Stimulated activated CD8-positive, alpha-beta memory T cell treated with anti-CD3 and anti-CD28 coated beads, Interleukin-12 subunit alpha, Interleukin-12 subunit beta, amount 100 ng/mL, for 1 hour (primary cell): ENCODE results near the gene SRSF4.
"Not testable (repeated sequence)": the region's sequence is repeated elsewhere in the genome, so short reads cannot be mapped to it uniquely, and the experiment has no call there.

ENCODE experiments used
- DNase-seq: peaks from one replicate; pipeline ENCODE4 v3.0.0-alpha.2; 2020; ENCODE audit warnings: low read depth

SRSF4 gene

DNA sequence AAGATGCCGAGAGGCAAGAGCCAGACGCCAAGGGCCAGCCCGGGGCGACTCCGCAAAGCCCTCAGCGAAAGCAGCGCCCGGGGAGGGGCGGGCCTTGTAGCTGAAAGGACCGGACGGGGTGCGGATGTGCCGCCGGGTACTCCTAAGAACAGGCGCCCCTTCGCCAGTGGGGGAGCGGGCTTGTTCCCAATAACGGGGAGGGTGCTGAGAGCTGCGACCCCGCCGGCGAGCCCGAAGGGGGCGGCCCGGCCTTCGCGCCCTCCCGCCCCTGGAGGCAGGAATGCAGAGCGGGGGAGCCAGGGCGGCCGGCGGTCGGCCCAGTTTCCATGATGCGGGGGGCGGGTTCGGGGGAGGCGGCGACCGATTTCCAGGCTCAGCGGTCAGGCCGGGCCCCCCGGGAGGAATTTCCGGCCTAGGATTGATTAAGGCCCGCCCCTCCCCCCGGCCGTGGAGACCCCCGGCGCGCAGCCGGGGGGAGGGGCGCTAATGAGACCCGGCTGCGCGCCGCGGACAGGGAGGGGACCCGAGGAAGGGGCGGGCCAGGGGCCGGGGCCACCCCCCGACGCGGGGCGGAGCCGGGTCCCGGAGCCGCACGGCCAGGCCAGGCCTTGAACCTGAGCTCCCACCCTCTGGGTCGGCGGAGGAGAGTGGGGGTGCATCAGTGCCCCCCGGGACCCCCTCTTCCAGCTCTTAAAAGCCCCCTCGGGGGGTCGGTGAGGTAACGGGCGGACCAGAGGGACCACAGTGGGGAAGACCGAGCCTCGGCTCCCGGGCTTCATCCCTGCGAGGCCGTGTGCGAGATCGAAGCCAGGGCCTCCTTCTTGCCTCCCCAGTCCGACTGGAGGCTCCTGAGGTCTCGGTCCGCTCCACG is 57.1 kb downstream of the SRSF4 start:
- DNase-seq, result peak; percentile 26

DNA sequence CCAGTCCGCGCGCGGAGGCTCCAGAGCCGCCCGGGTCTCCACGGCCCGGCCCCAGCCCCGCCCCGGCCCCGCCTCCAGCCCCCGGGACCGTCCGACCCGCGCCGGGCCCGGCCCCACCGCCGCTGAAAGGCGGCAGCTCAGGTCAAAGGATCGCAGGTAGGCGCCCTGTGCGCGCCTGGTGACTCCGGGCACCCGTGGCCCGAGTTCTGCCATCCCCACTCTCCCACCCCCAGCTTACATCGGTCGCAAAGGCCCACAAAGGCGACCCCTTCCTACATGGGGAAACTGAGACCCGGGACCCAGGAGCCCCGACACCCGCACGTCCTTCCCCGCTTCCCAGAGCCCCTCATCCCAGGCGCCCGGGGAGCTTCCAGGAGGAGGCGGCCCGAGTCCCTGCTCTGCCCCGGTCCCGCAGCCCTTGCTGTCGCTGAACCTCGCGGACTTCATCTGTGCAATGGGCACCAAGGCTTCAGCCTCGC is 57.8 kb downstream of the SRSF4 start, which contains the start of gene TMEM200B:
TMEM200B (minus strand) TSS at position 17 of the 479 bp plus-strand sequence. CDS start 2,075 bp downstream, outside the sequence.
- DNase-seq, result no peak

DNA sequence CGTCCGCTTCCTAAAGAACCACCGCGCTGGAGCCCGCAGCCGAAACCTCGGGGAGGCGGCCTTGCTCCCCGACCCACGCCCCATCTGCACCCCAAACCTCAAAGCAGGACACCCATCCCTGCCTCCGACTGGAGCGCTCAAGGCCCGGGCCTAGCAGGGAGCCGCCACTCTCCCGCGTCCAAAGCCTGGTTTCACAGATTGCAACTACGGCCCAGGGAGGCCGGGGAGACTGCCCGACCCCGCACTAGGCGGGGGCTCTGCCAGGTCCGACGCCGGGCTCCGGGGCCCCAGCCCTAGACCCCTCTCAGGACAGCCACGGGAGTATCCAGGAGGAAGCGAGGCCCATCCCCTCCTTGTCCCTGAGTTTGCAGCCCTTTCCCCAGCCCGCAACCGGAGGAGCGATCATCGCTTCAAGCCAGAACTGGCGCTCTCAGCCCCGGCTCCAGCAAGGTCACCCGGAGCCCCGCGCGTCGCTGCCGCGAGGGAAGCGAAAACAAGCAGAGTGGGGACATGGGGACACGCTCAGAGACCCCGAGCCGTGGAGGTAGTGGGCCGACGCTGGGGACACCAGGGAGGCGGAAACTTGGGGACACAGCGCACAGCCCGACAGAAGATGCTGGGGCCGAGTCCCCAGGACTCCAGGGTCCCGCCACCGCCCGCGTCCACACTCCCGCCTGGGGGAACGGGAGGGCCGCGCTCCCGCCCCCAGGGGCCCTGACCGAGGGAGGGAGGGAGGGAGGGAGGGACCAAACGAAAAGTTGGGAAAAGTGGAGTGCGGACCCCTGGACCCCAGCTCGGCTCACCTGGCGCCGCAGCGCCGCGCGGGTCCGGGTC is 58.4 kb downstream of the SRSF4 start:
- no peak for DNase-seq

DNA sequence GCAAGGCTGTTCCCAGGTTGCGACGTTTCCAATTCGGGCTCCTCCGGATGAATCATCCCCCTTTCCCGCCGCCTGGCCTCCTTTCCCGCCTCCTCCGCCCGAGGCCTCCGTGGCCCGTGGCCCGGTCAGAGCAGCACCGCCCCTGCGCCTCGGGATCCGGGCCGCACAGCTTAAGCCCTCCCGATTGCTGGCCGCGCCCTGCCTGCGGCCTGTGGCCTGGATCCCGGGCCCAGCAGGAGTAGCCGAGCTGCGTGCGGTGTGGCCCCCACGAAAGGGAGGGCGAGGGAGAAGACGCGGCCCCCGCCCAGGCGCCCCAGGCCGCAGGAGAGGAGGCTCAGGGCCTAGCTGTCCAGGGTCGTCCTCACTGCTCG is 59.0 kb downstream of the SRSF4 start:
- no peak for DNase-seq

DNA sequence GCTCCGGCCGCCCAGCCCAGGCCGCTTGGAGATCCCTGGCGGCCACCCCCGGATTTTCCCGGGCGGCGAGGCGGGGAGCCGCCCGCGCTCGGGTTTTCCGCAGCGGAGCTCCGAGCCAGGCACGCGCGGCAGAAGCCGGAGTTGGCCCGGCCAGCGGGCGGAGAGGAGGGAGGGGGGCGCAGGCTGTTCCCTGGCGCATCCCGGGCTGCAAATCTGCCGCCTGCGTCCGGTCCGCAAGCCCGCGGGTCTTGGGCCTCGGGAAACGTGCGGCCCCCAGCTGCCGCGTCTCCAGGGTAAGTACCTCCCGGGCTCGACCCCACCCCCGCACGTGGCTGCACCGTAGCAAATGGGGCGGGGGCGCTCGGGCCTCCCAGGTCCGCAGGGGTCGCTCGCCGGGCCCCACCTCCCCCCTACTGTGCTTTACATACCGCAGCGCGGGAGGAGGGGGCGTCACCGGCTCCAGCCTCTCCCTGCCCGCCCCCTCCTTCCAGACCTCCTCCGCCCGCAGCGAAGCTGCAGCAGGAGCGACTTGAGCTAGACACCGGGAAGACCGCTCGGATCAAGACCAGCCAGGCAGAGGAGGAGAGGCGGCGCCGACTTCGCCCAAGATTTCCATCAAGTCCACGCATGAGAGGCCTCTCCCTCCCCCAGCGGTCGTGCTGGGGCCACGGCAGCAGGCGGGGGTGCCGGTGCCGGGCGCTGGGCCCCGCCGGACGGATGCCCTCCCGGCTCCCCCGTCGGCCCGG is 59.6 kb downstream of the SRSF4 start:
- DNase-seq, result no peak

DNA sequence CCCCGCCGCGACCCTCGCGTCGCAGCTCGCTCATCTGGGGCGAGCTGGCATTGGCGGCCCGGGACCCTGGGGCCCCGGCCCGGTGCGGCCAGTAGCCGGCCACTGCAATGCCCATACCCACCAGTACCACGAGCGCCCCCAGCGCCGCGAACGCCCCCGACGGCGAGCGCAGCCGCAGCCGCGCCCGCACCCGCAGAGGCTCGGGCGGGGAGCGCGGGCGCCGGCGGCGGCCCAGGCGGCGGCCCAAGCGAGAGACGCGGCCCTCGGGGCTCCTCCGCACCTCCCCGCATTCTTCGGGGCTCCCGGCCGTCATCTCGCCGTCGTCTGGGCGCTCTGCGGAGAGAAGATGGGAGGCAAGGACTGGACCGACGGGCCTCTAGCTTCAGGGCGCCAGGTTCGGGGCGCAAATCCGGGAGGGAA is 60.2 kb downstream of the SRSF4 start:
- no peak for DNase-seq

DNA sequence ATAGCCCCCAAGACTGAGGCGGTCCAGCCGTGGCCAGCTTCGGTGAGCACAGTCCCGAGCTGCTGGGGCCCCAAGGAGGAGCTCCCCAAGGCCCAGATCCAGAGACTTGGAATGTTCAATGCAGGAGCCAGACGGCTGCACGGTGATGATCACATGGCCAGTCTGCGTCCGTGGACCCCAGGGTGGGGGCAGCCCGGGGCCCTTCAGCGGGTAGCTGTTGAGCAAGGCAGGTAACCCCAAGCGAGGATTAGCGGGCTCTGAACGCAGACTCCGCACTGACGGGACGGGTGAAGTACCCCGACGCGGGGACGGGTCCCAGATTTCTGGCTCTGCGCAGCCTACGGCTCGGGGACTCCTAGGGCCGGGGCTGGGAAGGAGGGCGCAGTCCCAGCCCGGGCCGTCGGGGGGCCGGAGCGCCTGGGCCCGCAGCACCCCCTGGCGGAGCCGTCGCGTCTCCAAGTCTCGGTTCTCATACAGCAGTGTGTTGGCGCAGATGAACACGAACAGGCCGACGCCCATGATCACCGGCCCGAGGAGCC is 60.7 kb downstream of the SRSF4 start:
- peak; percentile 22 for DNase-seq

DNA sequence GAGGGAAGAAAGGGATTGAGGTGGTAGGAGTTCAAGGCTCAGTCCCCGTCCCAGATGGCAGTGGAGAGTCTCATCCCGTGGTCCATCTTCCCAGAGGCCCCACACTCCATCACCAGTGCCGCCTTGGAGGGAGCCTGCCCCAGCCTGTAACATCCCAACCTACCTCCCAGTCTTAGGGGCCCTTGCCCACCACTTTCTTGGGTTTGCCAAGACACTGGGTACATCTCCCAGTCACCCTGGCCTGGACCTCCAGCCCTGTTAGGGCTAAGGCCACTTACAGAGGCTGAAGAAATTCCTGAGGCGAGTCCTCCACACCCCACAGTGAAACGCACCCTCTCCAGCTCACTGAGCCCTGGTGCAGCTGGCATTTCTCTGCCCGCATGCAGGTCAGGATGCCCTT is 61.3 kb downstream of the SRSF4 start:
- DNase-seq, result no peak

DNA sequence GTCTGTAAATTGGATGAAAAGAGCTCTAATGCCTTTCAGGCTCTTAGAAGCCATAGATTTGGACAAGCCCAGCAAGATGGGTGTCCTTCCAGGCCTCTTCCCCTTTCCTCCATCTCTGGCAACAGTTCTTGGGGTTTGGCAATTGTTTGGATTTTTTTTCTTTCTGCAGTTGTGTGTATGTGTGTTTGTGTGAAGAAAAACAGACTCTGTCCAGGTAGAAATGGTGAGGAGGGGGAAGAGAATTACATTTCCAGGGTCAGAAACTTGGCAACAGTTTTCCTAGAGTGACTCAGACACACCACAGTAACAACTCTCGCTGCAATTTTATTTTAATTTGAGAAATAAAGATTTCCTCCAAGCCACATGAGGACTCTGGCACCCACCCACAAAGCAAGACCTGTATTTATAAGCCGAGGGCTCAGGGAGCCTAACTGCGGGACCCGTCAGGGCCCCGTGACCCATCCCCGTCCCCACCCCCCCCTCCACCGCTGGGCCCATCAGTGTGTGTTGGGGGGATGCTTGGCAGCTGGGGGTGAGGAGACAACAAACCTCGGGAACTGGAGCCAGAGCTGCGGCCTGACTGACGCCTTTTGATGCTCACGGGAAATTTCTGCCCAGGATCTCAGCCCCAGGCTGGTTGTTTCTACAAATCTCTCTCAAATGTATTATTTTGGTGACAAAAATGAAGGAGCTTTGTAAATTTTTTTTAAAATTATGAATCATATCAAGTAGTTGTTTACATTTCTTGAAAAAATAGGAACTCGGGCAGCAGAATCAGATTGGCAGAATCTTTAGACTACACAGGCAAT is 62.4 kb downstream of the SRSF4 start:
- no peak for DNase-seq

DNA sequence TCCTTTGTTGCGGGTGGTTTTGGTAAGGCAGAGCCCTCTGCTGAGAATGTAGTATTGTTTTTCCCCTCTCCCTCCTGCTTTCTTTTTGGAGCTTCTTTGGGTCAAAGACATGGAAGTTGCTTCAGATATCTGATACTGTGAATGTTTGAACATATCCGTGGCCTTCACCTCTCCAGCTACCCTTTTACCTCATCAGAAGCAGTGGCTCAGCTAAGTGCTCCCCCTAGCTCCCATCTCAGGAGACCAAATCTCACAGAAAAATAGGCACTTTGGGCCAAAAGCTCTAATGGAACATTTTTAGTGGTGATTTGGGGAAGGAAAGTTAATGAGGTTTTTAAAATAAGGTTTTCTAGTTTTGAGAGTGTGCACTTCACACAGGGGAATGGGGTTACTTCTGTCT is 64.3 kb downstream of the SRSF4 start:
- DNase-seq, result no peak

DNA sequence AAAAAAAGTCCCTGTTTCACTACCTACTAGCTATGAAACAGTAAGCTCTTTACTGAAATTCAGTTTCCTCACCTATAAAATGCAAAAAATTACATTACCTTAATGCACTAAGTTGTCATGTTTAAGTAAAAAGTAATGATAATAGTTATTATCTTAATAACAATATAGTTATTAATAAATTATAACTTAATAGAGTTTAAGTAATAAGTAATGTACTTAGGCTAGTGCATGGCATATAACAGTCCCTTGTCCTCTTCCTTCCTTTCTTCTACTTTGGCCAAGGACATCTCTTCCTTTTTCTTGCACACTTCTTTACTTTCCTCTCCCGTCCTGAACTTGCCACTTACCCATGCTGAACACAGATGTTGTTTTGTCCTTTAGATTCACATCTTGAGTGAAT is 67.0 kb downstream of the SRSF4 start:
- DNase-seq, result no peak

DNA sequence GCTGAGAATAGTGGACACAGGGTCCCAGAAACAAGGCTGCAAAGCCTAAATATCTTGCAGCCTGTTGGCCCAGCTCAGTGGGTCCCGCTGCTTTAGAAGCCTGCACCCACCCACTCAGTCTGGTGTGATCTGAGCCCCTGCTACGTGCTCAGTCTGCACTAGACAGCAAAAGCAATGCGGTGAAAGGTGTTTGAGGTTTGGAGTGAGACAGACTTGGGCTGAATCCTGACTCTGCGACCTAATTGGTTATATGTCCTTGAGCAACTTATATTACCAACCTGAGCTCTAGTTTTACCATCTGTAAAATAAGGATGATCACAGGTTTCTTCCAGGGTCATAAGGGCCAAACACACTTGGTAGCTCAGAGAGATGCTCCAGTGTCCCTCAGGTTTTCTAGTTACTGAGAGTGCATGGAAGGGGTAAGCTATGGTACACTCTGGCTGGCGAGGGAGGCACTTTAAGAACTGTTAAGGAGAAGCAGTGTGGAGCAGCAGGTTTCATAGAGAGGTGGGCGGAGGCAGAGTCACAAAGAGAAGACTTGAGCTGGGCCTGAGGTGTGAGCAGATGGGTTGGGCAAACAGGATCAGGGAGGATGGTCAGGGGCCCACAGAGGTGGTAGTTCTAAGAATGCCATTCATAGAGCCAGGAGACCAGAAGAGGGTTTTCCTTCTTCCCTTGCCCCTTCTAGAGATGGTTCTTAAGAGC is 68.1 kb downstream of the SRSF4 start:
- no peak for DNase-seq

DNA sequence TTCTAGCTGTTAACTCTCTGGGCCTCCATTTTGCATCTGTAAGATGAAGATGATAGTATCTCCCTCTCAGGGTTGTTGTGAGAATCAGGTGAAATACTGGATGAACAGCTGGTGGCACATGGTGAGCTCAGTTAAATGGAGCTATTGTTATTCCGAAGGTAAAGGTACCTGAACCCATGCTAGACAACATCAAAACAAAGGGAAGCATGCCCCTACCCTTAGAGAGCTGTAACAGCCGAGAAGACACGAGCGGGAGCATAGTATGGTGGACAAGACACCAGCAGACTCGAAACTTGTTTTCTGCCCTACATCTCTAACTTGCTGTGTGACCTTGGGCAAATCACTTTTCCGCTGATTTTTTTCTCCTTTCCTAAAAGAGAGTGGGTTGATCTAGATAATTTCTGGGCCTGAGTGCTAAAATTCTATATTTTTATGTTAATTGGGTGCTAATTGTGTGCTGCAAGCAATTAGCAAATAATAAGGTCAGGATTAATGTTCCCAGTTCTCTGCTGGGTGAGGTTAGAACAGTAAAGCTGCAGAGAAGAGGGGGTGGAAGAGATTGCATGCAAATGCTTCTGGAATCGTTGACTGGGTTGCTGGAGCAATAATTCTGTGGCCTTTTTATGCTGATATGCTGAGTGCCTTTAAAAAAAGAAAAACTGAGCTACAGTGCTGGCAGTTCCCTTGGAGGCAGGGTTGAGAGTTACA is 68.8 kb downstream of the SRSF4 start:
- no peak for DNase-seq

DNA sequence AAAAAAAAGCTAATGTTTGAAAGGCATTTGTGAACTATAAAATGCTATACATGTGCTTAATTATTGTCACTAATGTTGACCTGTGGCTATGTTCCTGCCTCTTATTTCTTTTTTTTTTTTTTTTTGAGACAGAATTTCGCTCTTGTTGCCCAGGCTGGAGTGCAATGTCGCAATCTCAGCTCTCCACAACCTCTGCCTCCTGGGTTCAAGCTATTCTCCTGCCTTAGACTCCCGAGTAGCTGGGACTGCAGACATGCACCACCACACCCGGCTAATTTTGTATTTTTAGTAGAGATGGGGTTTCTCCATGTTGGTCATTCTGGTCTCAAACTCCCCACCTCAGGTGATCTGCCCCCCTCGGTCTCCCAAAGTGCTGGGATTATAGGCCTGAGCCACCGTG is 73.7 kb downstream of the SRSF4 start:
- DNase-seq, result not testable (repeated sequence)

DNA sequence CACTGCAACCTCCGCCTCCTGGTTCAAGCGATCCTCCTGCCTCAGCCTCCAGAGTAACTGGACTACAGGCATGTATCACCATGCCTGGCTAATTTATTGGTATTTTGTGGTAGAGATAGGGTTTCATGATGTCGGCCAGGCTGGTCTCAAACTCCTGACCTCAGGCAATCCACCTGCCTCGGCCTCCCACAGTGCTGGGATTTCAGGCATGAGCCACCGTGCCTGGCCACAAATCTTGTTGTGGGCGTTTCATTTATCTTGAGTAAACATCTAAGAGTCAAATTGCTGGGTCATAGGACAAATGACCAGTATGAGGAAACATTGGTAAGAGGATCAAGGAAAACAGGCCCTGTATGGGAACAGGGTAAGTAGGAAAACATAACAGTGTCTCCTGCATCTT is 75.9 kb downstream of the SRSF4 start:
- DNase-seq, result no peak

DNA sequence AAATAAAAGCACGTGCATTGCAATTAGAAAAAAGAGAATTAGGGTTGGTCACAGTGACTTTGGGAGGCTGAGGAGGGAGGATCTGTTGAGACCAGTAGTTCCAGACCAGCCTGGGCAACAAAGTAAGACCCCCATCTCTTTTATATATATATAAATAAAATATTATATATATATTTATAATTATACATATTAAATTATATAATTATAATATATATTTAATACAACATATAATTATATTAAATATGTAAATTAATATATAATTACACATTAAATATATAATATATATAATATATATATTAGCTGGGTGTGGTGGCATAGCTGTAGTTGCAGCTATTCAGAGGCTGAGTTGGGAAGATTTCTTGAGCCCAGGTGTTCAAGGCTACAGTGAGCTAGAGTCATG is 81.2 kb downstream of the SRSF4 start:
- no peak for DNase-seq

DNA sequence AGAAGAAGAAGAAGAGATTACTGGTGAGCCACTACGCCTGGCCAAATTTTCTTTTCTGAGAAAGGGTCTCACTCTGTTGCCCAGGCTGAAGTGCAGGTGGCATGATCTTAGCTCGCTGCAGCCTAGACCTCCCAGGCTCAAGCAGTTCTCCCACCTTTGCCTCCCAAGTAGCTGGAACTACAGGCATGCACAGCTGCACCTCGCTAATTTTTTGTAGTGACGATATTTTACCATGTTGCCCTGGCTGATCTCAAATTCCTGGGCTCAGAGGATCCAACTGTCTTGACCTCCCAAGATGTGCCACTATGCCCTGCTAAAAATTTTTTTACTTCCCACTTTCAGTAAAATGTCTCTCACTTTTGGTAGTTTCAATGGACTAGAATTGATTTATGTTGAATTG is 82.4 kb downstream of the SRSF4 start:
- DNase-seq, result no peak
